IMR-90 (cell line): ENCODE measurements around the gene NHSL2. TPM values are rescaled to one million over a fixed set of nuclear protein-coding genes. Genes with fewer than 3 reads are reported as not detected.

ENCODE experiments used
- ATAC-seq: fragments of 200-7000 bp; cut with Tn5 transposase; 2 replicates; pipeline ENCODE4 v1.9.1; 2020; ENCODE audit warnings: low read depth, mild to moderate bottlenecking, moderate library complexity
- BruUV-seq: library from RNA; stranded (reverse); fragments of 400-500 nt; replicated peaks from 2 replicates; lab custom pipeline; 2021; lab: Mats Ljungman, UMichigan
- CTCF ChIA-PET: fragments of 300-600 bp; formaldehyde crosslinking; extraction: SDS; loops from one replicate; lab custom pipeline; 2021; ENCODE audit warnings: antibody characterized with exemption; lab: Yijun Ruan, JAX
- POLR2A ChIA-PET: fragments of 300-600 bp; sonication (Branson Sonifier 250); formaldehyde crosslinking; loops from one replicate; lab custom pipeline; 2022; ENCODE audit warnings: antibody characterized with exemption; ENCODE audit not compliant: unreplicated experiment; lab: Charles Lee
- DNase-seq: peaks from one replicate; pipeline ENCODE4 v3.0.0; 2013
- H2AFZ ChIP-seq: replicated peaks from 2 replicates; pipeline ENCODE3; 2013; ENCODE audit warnings: low read length, mild to moderate bottlenecking; ENCODE audit not compliant: poor library complexity
- H2AK5ac ChIP-seq: 2 replicates; pipeline ENCODE4 v1.6.1; 2013; ENCODE audit warnings: low read depth, low read length, inconsistent platforms
- H2AK9ac ChIP-seq: replicated peaks from 2 replicates; pipeline ENCODE3; 2013; ENCODE audit warnings: mild to moderate bottlenecking, low read depth, low read length, moderate library complexity; ENCODE audit not compliant: poor library complexity
- H2BK120ac ChIP-seq: 2 replicates; pipeline ENCODE4 v1.6.1; 2013; ENCODE audit warnings: low read depth, low read length, inconsistent platforms
- H2BK15ac ChIP-seq: 3 replicates; pipeline ENCODE4 v1.6.1; 2013; ENCODE audit warnings: low read depth, low read length, inconsistent platforms
- H2BK20ac ChIP-seq: 2 replicates; pipeline ENCODE4 v1.6.1; 2013; ENCODE audit warnings: low read depth, mild to moderate bottlenecking, inconsistent platforms, low read length, moderate library complexity
- H2BK5ac ChIP-seq: 2 replicates; pipeline ENCODE4 v1.6.1; 2013; ENCODE audit warnings: mild to moderate bottlenecking, low read depth, low read length, inconsistent platforms; ENCODE audit not compliant: poor library complexity, severe bottlenecking
- H3K14ac ChIP-seq: replicated peaks from 2 replicates; pipeline ENCODE4 v1.6.1; 2013; ENCODE audit warnings: low read depth, low read length, inconsistent platforms
- H3K18ac ChIP-seq: 2 replicates; pipeline ENCODE4 v1.6.1; 2013; ENCODE audit warnings: low read depth, low read length, control low read depth
- H3K23ac ChIP-seq: 2 replicates; pipeline ENCODE4 v1.6.1; 2013; ENCODE audit warnings: low read depth, low read length, inconsistent platforms
- H3K27ac ChIP-seq: 2 replicates; pipeline ENCODE4 v1.5.1; 2013; ENCODE audit warnings: mild to moderate bottlenecking, control low read depth, low read length; ENCODE audit not compliant: insufficient read depth
- H3K27me3 ChIP-seq: 2 replicates; pipeline ENCODE4 v1.6.1; 2013; ENCODE audit warnings: low read length; ENCODE audit not compliant: control insufficient read depth, insufficient read depth
- H3K36me3 ChIP-seq: 2 replicates; pipeline ENCODE4 v1.6.1; 2013; ENCODE audit warnings: low read length, mixed read lengths; ENCODE audit not compliant: control insufficient read depth, insufficient read depth
- H3K4ac ChIP-seq: 2 replicates; pipeline ENCODE4 v1.6.1; 2013; ENCODE audit warnings: low read depth, low read length, inconsistent platforms
- H3K4me1 ChIP-seq: 2 replicates; pipeline ENCODE4 v1.6.1; 2013; ENCODE audit warnings: low read length, mixed read lengths; ENCODE audit not compliant: control insufficient read depth, insufficient read depth
- H3K4me2 ChIP-seq: 2 replicates; pipeline ENCODE4 v1.6.1; 2013; ENCODE audit warnings: low read depth, mild to moderate bottlenecking, control low read depth, low read length, moderate library complexity
- H3K4me3 ChIP-seq: 2 replicates; pipeline ENCODE4 v1.5.1; 2013; ENCODE audit warnings: low read depth, mild to moderate bottlenecking, control low read depth, low read length, moderate library complexity; ENCODE audit not compliant: insufficient read depth
- H3K56ac ChIP-seq: 2 replicates; pipeline ENCODE4 v1.6.1; 2013; ENCODE audit warnings: low read length, inconsistent platforms; ENCODE audit not compliant: insufficient read depth; ENCODE audit errors: extremely low read depth
- H3K79me1 ChIP-seq, 2 experiments: 2 replicates each; pipeline ENCODE4 v1.6.1; 2013; ENCODE audit warnings: low read length in 2 of 2, inconsistent platforms in 1 of 2, low read depth in 1 of 2
- H3K9ac ChIP-seq: 2 replicates; pipeline ENCODE4 v1.6.1; 2013; ENCODE audit warnings: low read depth, low read length, control low read depth
- H3K9me1 ChIP-seq: 2 replicates; pipeline ENCODE4 v1.6.1; 2013; ENCODE audit warnings: low read length, inconsistent platforms; ENCODE audit not compliant: insufficient read depth
- H3K9me3 ChIP-seq: 2 replicates; pipeline ENCODE4 v1.6.1; 2013; ENCODE audit warnings: low read length; ENCODE audit not compliant: control insufficient read depth, insufficient read depth
- H4K20me1 ChIP-seq: 2 replicates; pipeline ENCODE4 v1.6.1; 2013; ENCODE audit warnings: low read length, inconsistent platforms; ENCODE audit not compliant: insufficient read depth
- H4K5ac ChIP-seq: 2 replicates; pipeline ENCODE4 v1.6.1; 2013; ENCODE audit warnings: mild to moderate bottlenecking, low read depth, low read length, control low read depth
- H4K8ac ChIP-seq, 2 experiments: 2 replicates each; pipeline ENCODE4 v1.6.1; 2013; ENCODE audit warnings: low read depth in 2 of 2, low read length in 2 of 2, control low read depth in 1 of 2, inconsistent platforms in 1 of 2
- H4K91ac ChIP-seq: 2 replicates; pipeline ENCODE4 v1.6.1; 2013; ENCODE audit warnings: low read depth, low read length, inconsistent platforms; ENCODE audit not compliant: insufficient read depth
- BHLHE40 ChIP-seq: fragments of 150-350 bp; IDR thresholded peaks from 2 replicates; pipeline ENCODE4 v1.6.1; 2016; ENCODE audit warnings: mild to moderate bottlenecking, low read depth, low read length
- CEBPB ChIP-seq: IDR thresholded peaks from 2 replicates; pipeline ENCODE4 v1.6.1; 2012; ENCODE audit warnings: low read depth, low read length, improper control_type of control experiment
- CHD1 ChIP-seq: IDR thresholded peaks from 2 replicates; pipeline ENCODE4 v1.6.1; 2012; ENCODE audit warnings: low read depth, low read length, improper control_type of control experiment
- CTCF ChIP-seq: conservative IDR thresholded peaks from 2 replicates; pipeline ENCODE4 v1.5.1; 2012; ENCODE audit warnings: mild to moderate bottlenecking, low read depth, low read length, improper control_type of control experiment
- FOS ChIP-seq: fragments of 150-350 bp; IDR thresholded peaks from 2 replicates; pipeline ENCODE4 v1.6.1; 2016; ENCODE audit warnings: low read depth, low read length
- MAFK ChIP-seq: IDR thresholded peaks from 2 replicates; pipeline ENCODE4 v1.6.1; 2012; ENCODE audit warnings: low read depth, low read length, improper control_type of control experiment
- MAZ ChIP-seq: IDR thresholded peaks from 2 replicates; pipeline ENCODE4 v1.6.1; 2012; ENCODE audit warnings: low read depth, mild to moderate bottlenecking, low read length, improper control_type of control experiment, moderate library complexity, borderline replicate concordance
- MXI1 ChIP-seq: IDR thresholded peaks from 2 replicates; pipeline ENCODE4 v1.6.1; 2012; ENCODE audit warnings: low read depth, mild to moderate bottlenecking, low read length, moderate library complexity, borderline replicate concordance
- NFE2L2 ChIP-seq: fragments of 150-350 bp; IDR thresholded peaks from 2 replicates; pipeline ENCODE4 v1.6.1; 2016; ENCODE audit warnings: low read depth, mild to moderate bottlenecking, low read length
- POLR2A ChIP-seq: IDR thresholded peaks from 2 replicates; pipeline ENCODE4 v1.6.1; 2012; ENCODE audit warnings: mild to moderate bottlenecking, low read depth, low read length
- RAD21 ChIP-seq: IDR thresholded peaks from 2 replicates; pipeline ENCODE4 v1.6.1; 2012; ENCODE audit warnings: low read length, improper control_type of control experiment
- RCOR1 ChIP-seq: IDR thresholded peaks from 2 replicates; pipeline ENCODE4 v1.6.1; 2012; ENCODE audit warnings: mild to moderate bottlenecking, low read length, improper control_type of control experiment; ENCODE audit not compliant: insufficient replicate concordance
- RFX5 ChIP-seq: IDR thresholded peaks from 2 replicates; pipeline ENCODE4 v1.8.0; 2012; ENCODE audit warnings: low read depth, mild to moderate bottlenecking, low read length, moderate library complexity
- SMC3 ChIP-seq: fragments of 150-350 bp; IDR thresholded peaks from 2 replicates; pipeline ENCODE4 v1.6.1; 2016; ENCODE audit warnings: low read depth, mild to moderate bottlenecking, antibody characterized with exemption, low read length, moderate library complexity
- USF2 ChIP-seq: fragments of 150-350 bp; IDR thresholded peaks from 2 replicates; pipeline ENCODE4 v1.6.1; 2017; ENCODE audit warnings: mild to moderate bottlenecking, antibody characterized with exemption, low read length, low read depth
- WGBS, 2 experiments: methylation state at CpG; one replicate each; pipeline versions ENCODE4 v1.1.5 to v1.1.7; 2013; ENCODE audit warnings: missing lambda C conversion rate in 2 of 2; ENCODE audit not compliant: insufficient read length in 1 of 2; ENCODE audit errors: extremely low coverage in 2 of 2; 5-methylcytosine and 5-hydroxymethylcytosine counted together
- dilution Hi-C: fragments of 300-500 bp; cut with HindIII; formaldehyde crosslinking; loops from one replicate; pipeline ENCODE4 v1.14.3; 2018; ENCODE audit warnings: low sequenced_read_pairs; ENCODE audit not compliant: unreplicated experiment
- in situ Hi-C: fragments of 300-500 bp; cut with MboI; formaldehyde crosslinking; loops from 3 replicates; pipeline ENCODE4 v1.14.3; 2019; ENCODE audit warnings: low sequenced_read_pairs, inconsistent platforms, mixed read lengths
- intact Hi-C: fragments of 100-400 bp; cut with micrococcal nuclease; formaldehyde crosslinking; loops from 2 replicates; pipeline ENCODE4 v1.10.0; 2022
- polyA plus RNA-seq, 3 experiments: library from polyadenylated mRNA; depleted of rRNA; stranded (reverse); fragments of >200 nt; gene quantifications; 2 replicates each; pipeline ENCODE4 v1.2.3, GENCODE V29; 2012; ENCODE audit warnings: low replicate concordance in 1 of 3
- total RNA-seq: library from RNA; depleted of rRNA; stranded (reverse); fragments of >200 nt; gene quantifications from 2 replicates; pipeline ENCODE4 v1.2.3, GENCODE V29; 2012
- TF ChIP-seq, protein P1 (sequence below): fragments of 150-350 bp; IDR thresholded peaks from 2 replicates; pipeline ENCODE4 v1.6.1; 2016; ENCODE audit warnings: low read depth, mild to moderate bottlenecking, low read length, moderate library complexity, borderline replicate concordance

Gene NHSL2
- total and polyA plus RNA-seq, 2 of the 4 experiments (the other 2 are of a cell fraction) = 0.72 to 0.75 TPM

DNA sequence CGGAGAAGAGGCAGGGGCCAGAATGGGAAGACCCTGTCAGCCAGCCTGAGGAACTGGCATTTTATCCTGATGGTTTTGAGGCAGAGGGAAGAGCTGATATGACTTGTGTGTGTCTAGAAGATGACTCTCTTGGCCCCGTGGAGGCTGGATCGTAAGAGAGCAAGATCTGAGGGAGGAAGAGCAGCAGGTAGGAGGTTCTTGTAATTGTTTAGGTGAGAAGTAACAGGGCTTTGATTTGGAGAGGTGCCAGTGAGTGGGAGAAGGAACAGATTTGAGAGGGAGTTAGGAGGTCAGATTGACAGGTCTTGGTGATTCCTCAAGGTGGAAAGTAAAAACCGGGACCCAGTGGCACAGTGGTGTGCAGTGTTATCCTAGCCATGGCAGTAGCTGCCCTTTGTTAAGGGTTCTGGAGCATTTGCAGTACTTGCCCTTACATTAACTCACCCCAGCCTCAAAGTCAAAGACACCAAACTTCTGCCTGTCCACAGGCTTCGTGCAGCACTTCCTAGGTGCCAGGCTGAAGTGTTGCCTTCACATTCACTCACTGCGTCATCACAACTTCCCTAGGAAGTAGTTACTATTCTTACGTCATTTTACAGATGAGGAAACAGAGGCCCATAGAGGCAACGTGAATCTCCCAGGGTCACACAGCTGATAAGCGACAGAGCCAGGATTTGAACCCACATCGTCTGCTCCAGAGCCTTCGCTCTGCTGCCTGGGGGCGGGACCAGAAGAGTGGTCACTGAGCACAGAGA is 197.4 kb downstream of the NHSL2 start:
- H2BK15ac ChIP-seq = no peak overlapping the region
- H2AK9ac ChIP-seq = no peak overlapping the region
- H4K20me1 ChIP-seq = no peaks in the 10 kb centered on the region
- H3K36me3 ChIP-seq = no peaks in the 10 kb centered on the region
- ChIA-PET CTCF (no interaction called here), POLR2A (no interaction called here)
- H2AK5ac ChIP-seq = no peak overlapping the region
- no peak overlapping the region for H3K9ac ChIP-seq
- no peak overlapping the region for H3K56ac ChIP-seq
- H2BK20ac ChIP-seq = no peak overlapping the region
- H2BK120ac ChIP-seq = no peak overlapping the region
- TF ChIP-seq CHD1 (no peak), CEBPB (no peak), MXI1 (no peak), RCOR1 (no peak), USF2 (no peak), MAZ (no peak), RFX5 (no peak), FOS (no peak), MAFK (no peak), SMC3 (no peak), POLR2A (no peak), RAD21 (no peak), BHLHE40 (no peak), CTCF (no peak), NFE2L2 (no peak)
- TF ChIP-seq, protein P1, sequence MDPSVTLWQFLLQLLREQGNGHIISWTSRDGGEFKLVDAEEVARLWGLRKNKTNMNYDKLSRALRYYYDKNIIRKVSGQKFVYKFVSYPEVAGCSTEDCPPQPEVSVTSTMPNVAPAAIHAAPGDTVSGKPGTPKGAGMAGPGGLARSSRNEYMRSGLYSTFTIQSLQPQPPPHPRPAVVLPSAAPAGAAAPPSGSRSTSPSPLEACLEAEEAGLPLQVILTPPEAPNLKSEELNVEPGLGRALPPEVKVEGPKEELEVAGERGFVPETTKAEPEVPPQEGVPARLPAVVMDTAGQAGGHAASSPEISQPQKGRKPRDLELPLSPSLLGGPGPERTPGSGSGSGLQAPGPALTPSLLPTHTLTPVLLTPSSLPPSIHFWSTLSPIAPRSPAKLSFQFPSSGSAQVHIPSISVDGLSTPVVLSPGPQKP = no peak
- dilution Hi-C loops = no loop called here
- DNase-seq (no peak), ATAC-seq (no peak)
- H3K4me3 ChIP-seq = no peak overlapping the region
- no peaks in the 10 kb centered on the region for H3K4me1 ChIP-seq
- no peak overlapping the region for H3K4me2 ChIP-seq
- H3K9me3 ChIP-seq = no peaks in the 10 kb centered on the region
- WGBS, 2 experiments = 81% methylated on average over 10 of the region's 12 CpGs; no CpG with 5 or more reads in 1 of the 2 experiments
- H3K23ac ChIP-seq = no peak overlapping the region
- no peak overlapping the region for H3K27ac ChIP-seq
- no TSS peak for BruUV-seq
- intact Hi-C loops = no loop called here
- no peak overlapping the region for H3K4ac ChIP-seq
- H3K79me1 ChIP-seq = no peaks in the 10 kb centered on the region
- H4K8ac ChIP-seq = no peak overlapping the region
- H2BK5ac ChIP-seq = no peak overlapping the region
- H4K91ac ChIP-seq = no peak overlapping the region
- no peak overlapping the region for H2AFZ ChIP-seq
- peaks cover 60% of the 10 kb centered on the region for H3K27me3 ChIP-seq
- H3K18ac ChIP-seq = no peak overlapping the region
- H4K5ac ChIP-seq = no peak overlapping the region
- H3K14ac ChIP-seq = no peak overlapping the region
- no peaks in the 10 kb centered on the region for H3K9me1 ChIP-seq
- in situ Hi-C loops = no loop called here
